Skeletal muscle tissue (tissue), 4 donors: Measurements from ENCODE around the gene PRKCE. TPM values are rescaled to one million over a fixed set of nuclear protein-coding genes. Genes with fewer than 3 reads are reported as not detected.

Source experiments
- H3K27ac ChIP-seq: one replicate; pipeline ENCODE4 v1.7.0; 2013; ENCODE audit warnings: mild to moderate bottlenecking, low read depth, low read length, inconsistent platforms
- H3K27me3 ChIP-seq, 3 donors: one replicate each; pipeline ENCODE4 v1.7.0; 2013; ENCODE audit warnings: low read length in 3 of 3; ENCODE audit not compliant: control insufficient read depth in 3 of 3, insufficient read depth in 3 of 3
- H3K36me3 ChIP-seq, 3 donors: one replicate each; pipeline ENCODE4 v1.7.0; 2013; ENCODE audit warnings: low read length in 3 of 3; ENCODE audit not compliant: control insufficient read depth in 3 of 3, insufficient read depth in 3 of 3
- H3K4me1 ChIP-seq, 3 donors: one replicate each; pipeline ENCODE4 v1.7.0; 2013; ENCODE audit warnings: low read length in 3 of 3, mild to moderate bottlenecking in 3 of 3; ENCODE audit not compliant: control insufficient read depth in 3 of 3, insufficient read depth in 3 of 3
- H3K4me3 ChIP-seq, 3 donors: one replicate each; pipeline ENCODE4 v1.7.0; 2013; ENCODE audit warnings: low read length in 3 of 3
- H3K9ac ChIP-seq, 3 donors: one replicate each; pipeline ENCODE4 v1.7.0; 2013; ENCODE audit warnings: low read length in 3 of 3, mild to moderate bottlenecking in 3 of 3, moderate library complexity in 2 of 3, low read depth in 1 of 3
- H3K9me3 ChIP-seq, 3 donors: one replicate each; pipeline ENCODE4 v1.7.0; 2013; ENCODE audit warnings: low read length in 3 of 3; ENCODE audit not compliant: control insufficient read depth in 3 of 3
- total RNA-seq: library from RNA; depleted of rRNA; stranded (reverse); fragments of >200 nt; gene quantifications from one replicate; pipeline ENCODE4 v1.2.3, GENCODE V29; 2014
- donor health status: Osteomylitis.

Gene PRKCE
- total RNA-seq, 1 donor from 2014 or later: 9.4 TPM

DNA sequence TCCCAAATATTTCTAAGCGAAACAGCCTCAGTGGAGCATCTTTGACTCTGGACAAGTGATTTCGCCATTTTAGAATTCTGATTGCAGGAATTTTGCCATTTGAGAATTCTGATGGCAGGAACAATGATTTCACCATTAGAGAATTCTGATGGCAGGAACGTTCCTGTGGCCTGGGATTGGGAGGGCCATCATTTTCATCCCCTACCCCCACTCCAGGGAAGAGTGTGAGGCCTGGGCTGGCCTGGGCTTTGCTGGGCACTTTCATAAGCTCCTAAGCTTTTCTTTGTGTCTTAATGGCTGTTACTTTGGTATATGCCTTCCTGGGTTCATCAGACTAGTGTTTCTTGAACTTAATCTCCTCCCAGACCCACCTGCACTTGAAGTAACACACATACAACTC is 516.4 kb downstream of the PRKCE start:
- Histone ChIP-seq H3K27me3 (no peaks in the 10 kb centered on the region), H3K27ac (no peak overlapping the region), H3K36me3 (no peaks in the 10 kb centered on the region), H3K4me3 (no peak overlapping the region), H3K9ac (no peak overlapping the region), H3K9me3 (no peaks in the 10 kb centered on the region), H3K4me1 (peaks cover 15 to 19% (median 17%) of the 10 kb centered on the region in 3 donors)

DNA sequence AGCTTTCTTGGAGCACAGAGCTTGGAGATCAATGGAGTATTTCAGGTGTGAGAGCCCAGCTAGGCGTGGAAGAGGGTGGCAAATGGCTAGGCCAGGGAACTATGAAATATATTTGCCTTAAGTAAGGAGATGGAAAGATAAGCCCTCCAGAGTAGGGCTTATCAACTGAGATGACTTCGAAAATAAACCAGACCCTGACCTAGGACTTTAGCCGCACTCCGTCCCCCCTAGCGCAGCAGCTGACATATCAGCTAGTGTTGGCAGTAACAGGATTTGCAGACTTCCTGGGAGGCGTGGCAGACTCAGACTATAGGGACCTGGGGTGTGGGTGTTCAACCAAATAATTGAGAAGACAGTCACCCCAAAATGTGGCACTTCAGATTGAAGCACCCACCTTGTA is 518.0 kb downstream of the PRKCE start:
- no peaks in the 10 kb centered on the region for H3K9me3 ChIP-seq
- H3K4me1 ChIP-seq: peaks cover 7 to 10% (median 9%) of the 10 kb centered on the region in 3 donors
- H3K9ac ChIP-seq: no peak overlapping the region

DNA sequence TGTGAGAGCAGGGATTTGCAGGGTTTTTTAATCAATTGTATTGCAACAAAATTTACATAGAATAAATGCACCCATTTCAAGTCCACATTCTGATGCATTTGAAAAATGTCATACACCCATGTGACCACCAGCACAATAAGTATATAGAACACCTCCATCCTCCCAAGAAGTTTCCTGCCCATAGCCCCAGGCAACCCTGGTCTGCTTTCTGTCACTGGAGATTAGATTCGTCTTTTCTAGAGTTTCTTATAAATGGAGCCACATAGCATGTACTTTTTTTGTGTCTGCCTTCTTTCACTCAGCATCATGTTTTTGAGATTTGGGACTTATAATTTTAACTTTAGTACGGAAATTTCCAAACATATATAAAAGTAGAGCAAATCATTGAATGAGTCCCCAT is 518.6 kb downstream of the PRKCE start:
- Histone ChIP-seq H3K27me3 (no peaks in the 10 kb centered on the region), H3K9ac (no peak overlapping the region), H3K4me1 (peaks cover 1 to 5% (median 4%) of the 10 kb centered on the region in 3 donors), H3K27ac (no peak overlapping the region), H3K36me3 (no peaks in the 10 kb centered on the region), H3K9me3 (no peaks in the 10 kb centered on the region), H3K4me3 (no peak overlapping the region)

More for the DNA sequence above, 518.0 kb downstream of the PRKCE start:
- no peaks in the 10 kb centered on the region for H3K27me3 ChIP-seq
- no peak overlapping the region for H3K27ac ChIP-seq
- H3K4me3 ChIP-seq: no peak overlapping the region
- H3K36me3 ChIP-seq: no peaks in the 10 kb centered on the region

DNA sequence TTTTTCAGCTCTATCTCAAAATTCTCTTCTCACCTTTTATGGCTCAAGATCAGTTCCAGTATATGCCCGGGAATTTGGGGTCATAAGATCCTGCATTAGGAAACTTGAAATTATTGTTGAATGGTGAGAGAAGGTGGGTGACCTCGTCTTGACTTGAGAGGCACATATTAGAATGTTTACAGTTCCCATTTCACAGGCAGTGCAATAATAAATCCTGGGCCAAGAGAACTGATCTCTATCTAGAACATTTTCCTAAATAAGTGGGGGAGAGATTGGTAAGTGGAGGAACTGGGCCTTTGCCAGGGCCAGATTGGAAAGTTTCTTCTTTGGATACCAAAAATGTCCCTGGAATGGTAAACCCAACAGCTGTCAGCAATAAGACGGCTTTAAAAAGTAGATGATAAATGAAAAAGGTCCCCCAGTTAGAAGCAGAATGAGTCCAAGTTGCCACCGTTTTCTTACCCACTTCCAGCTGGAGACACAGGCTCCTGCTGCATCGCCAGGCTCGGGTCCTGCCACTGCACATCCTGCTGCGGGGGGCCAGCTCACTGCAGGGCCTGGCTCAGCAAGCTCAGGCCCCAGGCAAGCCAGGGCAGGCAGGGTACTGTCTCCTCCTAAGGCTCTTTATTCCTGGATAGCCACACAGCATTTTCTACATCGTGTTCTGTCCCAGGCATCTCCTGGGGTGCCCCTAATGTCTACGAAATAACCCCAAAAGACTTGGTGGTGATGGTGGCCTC is 519.3 kb downstream of the PRKCE start:
- no peaks in the 10 kb centered on the region for H3K27me3 ChIP-seq
- H3K9me3 ChIP-seq: no peaks in the 10 kb centered on the region
- no peak overlapping the region for H3K4me3 ChIP-seq
- no peak overlapping the region for H3K27ac ChIP-seq
- no peak overlapping the region for H3K9ac ChIP-seq
- no peaks in the 10 kb centered on the region for H3K4me1 ChIP-seq
- H3K36me3 ChIP-seq: no peaks in the 10 kb centered on the region

DNA sequence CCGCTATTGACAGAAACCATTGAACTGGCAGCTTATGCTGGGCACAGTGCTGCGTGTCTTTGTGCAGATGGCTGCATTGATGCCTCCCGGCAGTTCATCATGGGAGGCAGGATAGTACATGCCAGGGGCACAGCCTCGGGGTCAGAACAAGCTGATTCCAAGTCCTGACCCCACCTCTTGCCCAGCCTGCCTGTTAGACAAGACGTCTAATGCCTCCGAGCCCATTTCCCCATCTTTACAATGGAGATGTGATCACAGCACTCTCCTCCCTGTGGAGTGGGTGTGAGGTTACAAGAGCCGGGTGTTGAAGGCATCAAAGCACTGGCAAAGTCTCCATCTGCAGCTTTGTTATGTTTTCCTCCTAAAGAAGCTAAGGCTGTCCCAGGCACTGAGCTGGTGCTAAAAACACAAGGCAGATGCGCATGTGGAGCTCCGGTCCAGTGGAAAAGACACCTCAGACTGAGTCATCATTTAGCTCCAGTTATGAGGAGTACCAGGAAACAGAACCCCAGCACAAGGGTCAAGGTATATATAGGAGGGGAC is 520.0 kb downstream of the PRKCE start:
- H3K36me3 ChIP-seq: no peaks in the 10 kb centered on the region
- no peak overlapping the region for H3K4me3 ChIP-seq
- H3K27ac ChIP-seq: no peak overlapping the region
- no peaks in the 10 kb centered on the region for H3K4me1 ChIP-seq
- no peak overlapping the region for H3K9ac ChIP-seq
- no peaks in the 10 kb centered on the region for H3K27me3 ChIP-seq
- H3K9me3 ChIP-seq: no peaks in the 10 kb centered on the region

DNA sequence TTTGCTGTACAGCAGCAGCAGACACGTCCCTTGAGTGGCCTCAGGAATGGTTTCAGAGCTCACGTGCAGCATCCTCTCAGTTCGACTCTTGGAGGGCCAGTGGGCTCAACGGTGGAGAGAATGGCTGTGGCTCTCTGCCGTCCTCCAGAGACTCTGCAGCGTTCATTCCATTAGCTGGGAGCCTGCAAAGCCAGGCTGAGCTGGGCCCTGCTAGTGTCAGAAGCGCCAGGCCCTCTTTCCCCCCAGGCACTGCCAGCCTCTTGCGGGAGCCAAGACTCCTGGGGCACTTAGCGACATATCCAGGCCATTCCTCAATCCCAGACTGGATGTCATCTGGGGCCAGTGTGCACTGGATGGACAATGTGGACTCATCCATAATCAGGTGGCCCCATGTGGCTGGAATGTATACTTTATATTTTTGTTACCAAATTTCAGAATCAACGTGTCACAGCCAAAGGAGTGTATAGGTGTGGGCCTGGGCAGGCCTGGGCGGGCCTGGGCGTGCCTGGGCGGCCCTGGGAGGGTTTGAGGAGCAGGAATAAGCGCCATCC is 520.6 kb downstream of the PRKCE start:
- Histone ChIP-seq H3K27me3 (no peaks in the 10 kb centered on the region), H3K4me3 (no peak overlapping the region), H3K36me3 (no peaks in the 10 kb centered on the region), H3K27ac (no peak overlapping the region), H3K9ac (no peak overlapping the region), H3K9me3 (no peaks in the 10 kb centered on the region), H3K4me1 (no peaks in the 10 kb centered on the region)

DNA sequence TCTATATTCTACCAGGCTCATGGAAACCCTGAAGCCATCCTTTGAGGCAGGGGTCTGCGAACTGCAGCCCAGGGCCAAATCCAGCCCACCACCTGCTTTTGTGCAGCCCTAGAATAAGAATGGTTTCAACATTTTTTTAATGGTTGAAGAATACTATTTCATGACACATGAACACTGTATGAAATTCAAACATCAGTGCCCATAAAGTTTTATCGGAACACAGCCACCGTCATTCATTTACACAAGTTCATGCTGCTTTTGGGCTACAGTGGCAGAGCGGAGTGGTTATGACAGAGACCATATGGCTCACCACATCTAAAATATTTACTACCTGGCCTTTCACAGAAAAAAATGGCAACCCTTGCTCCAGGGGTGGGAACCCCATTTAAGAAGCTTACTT is 521.6 kb downstream of the PRKCE start:
- Histone ChIP-seq H3K4me3 (no peak overlapping the region), H3K9ac (no peak overlapping the region), H3K36me3 (no peaks in the 10 kb centered on the region), H3K4me1 (no peaks in the 10 kb centered on the region), H3K27me3 (no peaks in the 10 kb centered on the region), H3K27ac (no peak overlapping the region), H3K9me3 (no peaks in the 10 kb centered on the region)

DNA sequence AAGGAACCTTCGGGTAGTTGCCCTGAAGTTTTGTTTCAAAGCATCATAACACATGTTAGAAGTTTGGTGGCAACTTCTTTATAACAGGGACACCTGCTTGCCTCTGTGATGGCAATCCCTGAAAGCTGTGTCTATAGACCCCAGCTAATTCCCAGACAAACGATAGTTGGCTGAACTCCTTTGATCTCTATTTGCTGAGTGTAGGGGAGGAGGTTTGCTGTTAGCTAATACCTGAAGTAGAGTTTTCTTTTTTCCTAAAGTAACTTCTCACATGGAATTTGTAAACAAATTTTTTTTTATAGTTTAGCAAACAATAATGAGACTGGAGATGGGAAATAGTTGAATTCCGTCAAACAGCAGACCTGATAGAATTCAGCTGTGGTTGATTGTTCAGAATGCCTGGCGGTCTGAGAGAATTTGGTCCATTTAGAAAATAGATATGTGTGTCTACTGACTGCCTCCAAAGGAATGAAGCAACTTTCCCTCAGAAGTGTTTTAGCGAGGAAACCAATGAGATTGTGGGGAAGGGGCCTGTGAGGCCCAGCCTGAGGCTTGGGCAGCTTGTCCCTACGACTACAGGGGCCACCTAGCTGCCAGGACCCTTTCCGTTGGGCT is 522.3 kb downstream of the PRKCE start:
- peaks cover 2 to 3% (median 2%) of the 10 kb centered on the region in 3 donors for H3K4me1 ChIP-seq
- no peak overlapping the region for H3K4me3 ChIP-seq
- H3K27me3 ChIP-seq: no peaks in the 10 kb centered on the region

DNA sequence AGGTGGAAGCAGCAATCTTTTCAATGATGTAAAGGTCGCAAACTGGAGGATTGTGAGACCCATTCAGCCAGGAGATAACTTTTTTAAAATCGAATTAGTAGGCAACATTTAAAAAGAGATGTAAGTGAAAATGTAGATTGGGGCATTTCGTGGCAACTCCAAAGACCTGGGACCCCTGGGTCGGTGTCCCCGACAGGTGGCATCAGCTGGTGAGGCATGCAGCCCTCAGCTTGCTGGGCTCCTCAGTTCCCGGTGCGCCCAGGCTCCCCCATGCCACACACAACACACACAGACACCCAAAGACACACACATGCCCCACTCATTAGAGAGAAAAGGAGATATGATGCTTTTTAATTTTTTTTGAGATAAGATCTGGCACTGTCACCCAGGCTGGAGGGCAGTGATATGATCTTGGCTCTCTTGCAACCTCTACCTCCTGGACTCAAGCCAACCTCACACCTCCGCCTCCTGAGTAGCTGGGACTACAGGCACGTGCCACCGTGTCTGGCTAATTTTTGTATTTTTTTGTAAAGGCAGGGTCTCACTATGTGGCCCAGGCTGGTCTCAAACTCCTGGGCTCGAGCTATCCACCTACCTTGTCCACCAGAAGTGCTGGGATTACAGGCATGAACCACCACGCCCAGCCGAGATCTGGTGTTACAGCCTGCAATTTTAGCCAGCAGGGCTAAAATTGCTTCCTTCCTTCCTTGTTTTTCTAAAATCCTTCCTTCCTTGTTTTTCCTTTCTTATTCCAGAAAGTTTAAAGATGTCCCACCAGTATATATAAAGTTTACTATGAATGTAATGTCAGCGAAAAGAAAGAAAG is 523.1 kb downstream of the PRKCE start:
- Histone ChIP-seq H3K4me1 (peaks cover 9 to 10% (median 10%) of the 10 kb centered on the region in 3 donors), H3K27ac (no peak overlapping the region), H3K36me3 (no peaks in the 10 kb centered on the region), H3K4me3 (no peak overlapping the region), H3K9ac (no peak overlapping the region), H3K27me3 (no peaks in the 10 kb centered on the region), H3K9me3 (no peaks in the 10 kb centered on the region)

More for the DNA sequence above, 522.3 kb downstream of the PRKCE start:
- no peak overlapping the region for H3K27ac ChIP-seq
- H3K9ac ChIP-seq: no peak overlapping the region
- no peaks in the 10 kb centered on the region for H3K36me3 ChIP-seq
- H3K9me3 ChIP-seq: no peaks in the 10 kb centered on the region
